ENCODE results near the gene MEOX1.

The MEOX1 gene

GRCh38 chr17:43613917-43614316 lies 47.8 kb downstream of the MEOX1 start:
- TF ChIP-seq REST (IDR thresholded peaks at IDR 0.05; ENCODE audit: insufficient read depth in 1 of 2, low read depth in 2 of 2, low read length in 2 of 2) (no peak), POLR2AphosphoS5 (IDR thresholded peaks at IDR 0.05; ENCODE audit: low read depth, low read length) (no peak), FOXP2 (optimal IDR thresholded peaks at IDR 0.05; ENCODE audit: borderline replicate concordance, extremely low read depth, extremely low read length, insufficient read depth) (no peak), SIN3A (IDR thresholded peaks at IDR 0.05; ENCODE audit: borderline replicate concordance, insufficient read depth, low read length) (no peak), TAF1 (IDR thresholded peaks at IDR 0.05; ENCODE audit: borderline replicate concordance, insufficient read depth, low read length) (no peak)

GRCh38 chr17:43612515-43612914 lies 49.2 kb downstream of the MEOX1 start:
- no peak for TF ChIP-seq SIN3A (IDR thresholded peaks at IDR 0.05; ENCODE audit: borderline replicate concordance, insufficient read depth, low read length)
- TF ChIP-seq TAF1 (IDR thresholded peaks at IDR 0.05; ENCODE audit: borderline replicate concordance, insufficient read depth, low read length), result no peak
- TF ChIP-seq POLR2AphosphoS5 (IDR thresholded peaks at IDR 0.05; ENCODE audit: low read depth, low read length), result no peak
- TF ChIP-seq FOXP2 (optimal IDR thresholded peaks at IDR 0.05; ENCODE audit: borderline replicate concordance, extremely low read depth, extremely low read length, insufficient read depth), result no peak
- TF ChIP-seq REST (IDR thresholded peaks at IDR 0.05; ENCODE audit: insufficient read depth in 1 of 2, low read depth in 2 of 2, low read length in 2 of 2), result no peak

- TF ChIP-seq POLR2AphosphoS5 (IDR thresholded peaks at IDR 0.05; ENCODE audit: low read depth, low read length) (no peak), TAF1 (IDR thresholded peaks at IDR 0.05; ENCODE audit: borderline replicate concordance, insufficient read depth, low read length) (no peak), SIN3A (IDR thresholded peaks at IDR 0.05; ENCODE audit: borderline replicate concordance, insufficient read depth, low read length) (no peak), FOXP2 (optimal IDR thresholded peaks at IDR 0.05; ENCODE audit: borderline replicate concordance, extremely low read depth, extremely low read length, insufficient read depth) (no peak), REST (IDR thresholded peaks at IDR 0.05; ENCODE audit: insufficient read depth in 1 of 2, low read depth in 2 of 2, low read length in 2 of 2) (no peak)
These were observed 50.3 kb downstream of the MEOX1 start for GRCh38 chr17:43611230-43611969.

GRCh38 chr17:43609613-43610385 lies 51.9 kb downstream of the MEOX1 start:
- TF ChIP-seq FOXP2 (optimal IDR thresholded peaks at IDR 0.05; ENCODE audit: borderline replicate concordance, extremely low read depth, extremely low read length, insufficient read depth) (no peak), SIN3A (IDR thresholded peaks at IDR 0.05; ENCODE audit: borderline replicate concordance, insufficient read depth, low read length) (no peak), TAF1 (IDR thresholded peaks at IDR 0.05; ENCODE audit: borderline replicate concordance, insufficient read depth, low read length) (no peak), POLR2AphosphoS5 (IDR thresholded peaks at IDR 0.05; ENCODE audit: low read depth, low read length) (no peak), REST (IDR thresholded peaks at IDR 0.05; ENCODE audit: insufficient read depth in 1 of 2, low read depth in 2 of 2, low read length in 2 of 2) (no peak)
